ENCODE data around the gene CAPS. TPM values are rescaled to one million over a fixed set of nuclear protein-coding genes. Genes with fewer than 3 reads are reported as not detected.
"Not testable (repeated sequence)": the region's sequence is repeated elsewhere in the genome, so short reads cannot be mapped to it uniquely, and the experiment has no call there.

The CAPS gene
- total RNA-seq, 1 donor from 2014 or later = 13.9 TPM

- TF ChIP-seq CTCF (conservative IDR thresholded peaks at IDR 0.05) = no peak
- Mint-ChIP-seq H3K27ac (peak overlapping the region; percentile 93), H3K36me3 (no peaks in the 10 kb centered on the region), H3K27me3 (no peaks in the 10 kb centered on the region), H3K4me3 (peak overlapping the region; percentile 44), H3K4me1 (ENCODE audit: unreplicated experiment) (peaks cover 64% of the 10 kb centered on the region), H3K9me3 (no peaks in the 10 kb centered on the region)
- no peak for DNase-seq (ENCODE audit: extremely low spot score, unreplicated experiment)
These were observed 48.2 kb downstream of the CAPS start for GRCh38 chr19:5961969-5962945.

- not testable (repeated sequence) for DNase-seq (ENCODE audit: extremely low spot score, unreplicated experiment); H3K36me3 Mint-ChIP-seq; H3K4me3 Mint-ChIP-seq; H3K9me3 Mint-ChIP-seq; H3K27me3 Mint-ChIP-seq
- peaks cover 60% of the 10 kb centered on the region for H3K4me1 Mint-ChIP-seq (ENCODE audit: unreplicated experiment)
- peak overlapping the region; percentile 93 for H3K27ac Mint-ChIP-seq
These were observed 49.2 kb downstream of the CAPS start for GRCh38 chr19:5963259-5963658.

GRCh38 chr19:5963855-5964254 lies 49.8 kb downstream of the CAPS start:
- H3K9me3 Mint-ChIP-seq = no peaks in the 10 kb centered on the region
- H3K27ac Mint-ChIP-seq = no peak overlapping the region
- H3K4me1 Mint-ChIP-seq (ENCODE audit: unreplicated experiment) = peaks cover 65% of the 10 kb centered on the region
- TF ChIP-seq CTCF (conservative IDR thresholded peaks at IDR 0.05) = no peak
- DNase-seq (ENCODE audit: extremely low spot score, unreplicated experiment) = no peak
- H3K4me3 Mint-ChIP-seq = no peak overlapping the region
- no peaks in the 10 kb centered on the region for H3K27me3 Mint-ChIP-seq
- H3K36me3 Mint-ChIP-seq = no peaks in the 10 kb centered on the region

GRCh38 chr19:5964816-5965565 lies 50.9 kb downstream of the CAPS start:
- Mint-ChIP-seq H3K4me1 (ENCODE audit: unreplicated experiment) (peaks cover 60% of the 10 kb centered on the region), H3K27ac (no peak overlapping the region), H3K4me3 (no peak overlapping the region), H3K9me3 (no peaks in the 10 kb centered on the region), H3K36me3 (no peaks in the 10 kb centered on the region), H3K27me3 (no peaks in the 10 kb centered on the region)
- no peak for TF ChIP-seq CTCF (conservative IDR thresholded peaks at IDR 0.05)
- no peak for DNase-seq (ENCODE audit: extremely low spot score, unreplicated experiment)

Other genes starting within 250 kb of the CAPS start
- 42.2 and 50.0 TPM in 2 replicates for gene MICOS13, start 233.7 kb upstream of the CAPS start, total RNA-seq (ENCODE audit: low replicate concordance)
- gene HSD11B1L, start 233.2 kb upstream of the CAPS start, total RNA-seq (ENCODE audit: low replicate concordance) = 6.2 and 11.0 TPM in 2 replicates
- gene RPL36, start 224.0 kb upstream of the CAPS start, total RNA-seq (ENCODE audit: low replicate concordance) = 1,016 and 1,024 TPM in 2 replicates
- 68.0 and 74.0 TPM in 2 replicates for gene LONP1, start 194.1 kb upstream of the CAPS start, total RNA-seq (ENCODE audit: low replicate concordance)
- 0.41 TPM in 1 of 2 replicates, not detected in the other for gene CATSPERD, start 193.6 kb upstream of the CAPS start, total RNA-seq (ENCODE audit: low replicate concordance)
- gene PRR22, start 129.5 kb upstream of the CAPS start, total RNA-seq (ENCODE audit: low replicate concordance) = 3.3 and 5.2 TPM in 2 replicates
- gene DUS3L, start 123.1 kb upstream of the CAPS start, total RNA-seq (ENCODE audit: low replicate concordance) = 38.6 and 45.0 TPM in 2 replicates
- gene NRTN, start 109.2 kb upstream of the CAPS start, total RNA-seq (ENCODE audit: low replicate concordance) = 2.8 and 5.4 TPM in 2 replicates
- 0.87 and 1.4 TPM in 2 replicates for gene FUT6, start 74.6 kb upstream of the CAPS start, total RNA-seq (ENCODE audit: low replicate concordance)
- 6.6 and 16.3 TPM in 2 replicates for gene FUT3, start 62.8 kb upstream of the CAPS start, total RNA-seq (ENCODE audit: low replicate concordance)
- gene FUT5, start 43.7 kb upstream of the CAPS start, total RNA-seq (ENCODE audit: low replicate concordance) = 0.17 TPM in 1 of 2 replicates, not detected in the other
- 253 and 265 TPM in 2 replicates for gene NDUFA11, start 10.5 kb upstream of the CAPS start, total RNA-seq (ENCODE audit: low replicate concordance)
- gene VMAC, start 9.4 kb upstream of the CAPS start, total RNA-seq (ENCODE audit: low replicate concordance) = 7.1 and 7.4 TPM in 2 replicates
- gene RANBP3, start 63.9 kb downstream of the CAPS start, total RNA-seq (ENCODE audit: low replicate concordance) = 75.5 and 92.4 TPM in 2 replicates
- 7.0 and 18.0 TPM in 2 replicates for gene RFX2, start 196.2 kb downstream of the CAPS start, total RNA-seq (ENCODE audit: low replicate concordance)
- not detected in 2 replicates for gene ACSBG2, start 221.4 kb downstream of the CAPS start, total RNA-seq (ENCODE audit: low replicate concordance)

Measured in type B pancreatic cell (in vitro differentiated cells).